H1 (cell line): ENCODE results near the gene RETREG1. TPM values are rescaled to one million over a fixed set of nuclear protein-coding genes. Genes with fewer than 3 reads are reported as not detected.

ENCODE experiments used
- CTCF ChIA-PET: fragments of 300-600 bp; sonication (Branson Sonifier 250); formaldehyde crosslinking; loops from one replicate; lab custom pipeline; 2021; ENCODE audit not compliant: partially characterized antibody; lab: Charles Lee
- POLR2A ChIA-PET: fragments of 300-600 bp; sonication (Branson Sonifier 250); formaldehyde crosslinking; loops from one replicate; lab custom pipeline; 2021; ENCODE audit warnings: inconsistent platforms; ENCODE audit not compliant: partially characterized antibody; lab: Charles Lee
- DNase-seq, 2 experiments: peaks; one replicate each; pipeline versions ENCODE4 v3.0.0 to v3.0.0-alpha.2; 2010 to 2022; ENCODE audit warnings: low spot score in 2 of 2, low read depth in 1 of 2, mixed read lengths in 1 of 2
- FAIRE-seq: peaks from 2 replicates; lab custom pipeline; 2011; peaks lifted over from hg19 to GRCh38; lab: Jason Lieb, UNC
- H2AFZ ChIP-seq: 2 replicates; pipeline ENCODE4 v1.8.1; 2012; ENCODE audit warnings: low read length, inconsistent platforms
- H2AK5ac ChIP-seq: 2 replicates; pipeline ENCODE4 v1.6.1; 2013; ENCODE audit warnings: low read depth, low read length
- H2BK120ac ChIP-seq: replicated peaks from 2 replicates; pipeline ENCODE3; 2013; ENCODE audit warnings: low read depth, low read length, inconsistent platforms
- H2BK12ac ChIP-seq: 2 replicates; pipeline ENCODE4 v1.6.1; 2013; ENCODE audit warnings: low read depth, low read length
- H2BK15ac ChIP-seq: 2 replicates; pipeline ENCODE4 v1.6.1; 2013; ENCODE audit warnings: low read length
- H2BK20ac ChIP-seq: 2 replicates; pipeline ENCODE4 v1.6.1; 2013; ENCODE audit warnings: low read length
- H2BK5ac ChIP-seq: 2 replicates; pipeline ENCODE4 v1.6.1; 2013; ENCODE audit warnings: low read depth, low read length
- H3K14ac ChIP-seq: 2 replicates; pipeline ENCODE4 v1.6.1; 2013; ENCODE audit warnings: inconsistent platforms; ENCODE audit not compliant: insufficient read length
- H3K18ac ChIP-seq: 2 replicates; pipeline ENCODE4 v1.6.1; 2013; ENCODE audit warnings: low read length; ENCODE audit errors: extremely low read depth
- H3K23ac ChIP-seq: 2 replicates; pipeline ENCODE4 v1.6.1; 2013; ENCODE audit warnings: inconsistent platforms; ENCODE audit not compliant: insufficient read length
- H3K23me2 ChIP-seq: 2 replicates; pipeline ENCODE4 v1.6.1; 2013; ENCODE audit warnings: low read depth, low read length
- H3K27ac ChIP-seq: 2 replicates; pipeline ENCODE4 v1.6.1; 2011; ENCODE audit warnings: low read depth, low read length, inconsistent platforms
- H3K27me3 ChIP-seq, 4 experiments: replicated peaks in 1 of 4; 1 replicate in 1 of 4; 2 replicates in 3 of 4; pipeline versions ENCODE4 v1.6.1 to v1.8.1; 2011 to 2013; ENCODE audit warnings: low read length in 3 of 4, mild to moderate bottlenecking in 3 of 4, inconsistent platforms in 2 of 4, mixed read lengths in 2 of 4, moderate library complexity in 1 of 4; ENCODE audit not compliant: control insufficient read depth in 3 of 4, insufficient read depth in 3 of 4; ENCODE audit errors: extremely low read depth in 1 of 4
- H3K36me3 ChIP-seq, 4 experiments: 2 replicates each; pipeline versions ENCODE4 v1.6.1 to v1.8.1; 2011 to 2013; ENCODE audit warnings: mild to moderate bottlenecking in 4 of 4, low read length in 3 of 4, moderate library complexity in 2 of 4, control low read depth in 1 of 4, inconsistent platforms in 1 of 4; ENCODE audit not compliant: insufficient read depth in 4 of 4, control insufficient read depth in 2 of 4
- H3K4ac ChIP-seq: replicated peaks from 2 replicates; pipeline ENCODE3; 2013; ENCODE audit warnings: low read length, low read depth, mixed read lengths, inconsistent platforms; ENCODE audit not compliant: insufficient read length
- H3K4me1 ChIP-seq, 4 experiments: replicated peaks in 1 of 4; 1 replicate in 1 of 4; 2 replicates in 3 of 4; pipeline versions ENCODE4 v1.6.1 to v1.8.1; 2011 to 2013; ENCODE audit warnings: low read length in 3 of 4, inconsistent platforms in 2 of 4, mixed read lengths in 1 of 4; ENCODE audit not compliant: insufficient read depth in 4 of 4, control insufficient read depth in 3 of 4
- H3K4me2 ChIP-seq, 2 experiments: 2 replicates each; pipeline versions ENCODE4 v1.6.1 to v1.8.1; 2011 to 2013; ENCODE audit warnings: low read depth in 2 of 2, low read length in 2 of 2, control low read depth in 1 of 2, inconsistent platforms in 1 of 2, mild to moderate bottlenecking in 1 of 2; ENCODE audit not compliant: insufficient read depth in 1 of 2
- H3K4me3 ChIP-seq, 4 experiments: fragments of 200-600, 300-600 bp in 1 of 4; sonication (generic), shearing (Covaris generic), sonication (Bioruptor Twin) in 1 of 4; 2 replicates each; pipeline versions ENCODE4 v1.5.1 to v1.8.1; 2011 to 2016; ENCODE audit warnings: low read length in 4 of 4, low read depth in 3 of 4, control low read depth in 2 of 4, inconsistent platforms in 2 of 4, mild to moderate bottlenecking in 2 of 4, mixed read lengths in 1 of 4, moderate library complexity in 1 of 4; ENCODE audit not compliant: insufficient read depth in 2 of 4; ENCODE audit errors: extremely low read depth in 1 of 4
- H3K56ac ChIP-seq: replicated peaks from 2 replicates; pipeline ENCODE3; 2013; ENCODE audit warnings: low read depth, mild to moderate bottlenecking, mixed read lengths, low read length, inconsistent platforms; ENCODE audit not compliant: insufficient read length
- H3K79me1 ChIP-seq: 2 replicates; pipeline ENCODE4 v1.6.1; 2013; ENCODE audit warnings: low read depth, low read length, control low read depth
- H3K79me2 ChIP-seq, 2 experiments: 2 replicates each; pipeline versions ENCODE4 v1.6.1 to v1.8.1; 2012 to 2013; ENCODE audit warnings: low read length in 2 of 2, mild to moderate bottlenecking in 2 of 2, inconsistent platforms in 1 of 2; ENCODE audit not compliant: insufficient read depth in 2 of 2, control insufficient read depth in 1 of 2
- H3K9ac ChIP-seq, 4 experiments: replicated peaks in 1 of 4; 1 replicate in 1 of 4; 2 replicates in 3 of 4; pipeline versions ENCODE4 v1.6.1 to v1.8.1; 2011 to 2013; ENCODE audit warnings: low read depth in 3 of 4, low read length in 3 of 4, control low read depth in 2 of 4, mild to moderate bottlenecking in 2 of 4, moderate library complexity in 2 of 4, inconsistent platforms in 1 of 4; ENCODE audit errors: extremely low read depth in 1 of 4
- H3K9me3 ChIP-seq, 2 experiments: 2 replicates each; pipeline versions ENCODE4 v1.6.1 to v1.8.1; 2012 to 2013; ENCODE audit warnings: mild to moderate bottlenecking in 2 of 2, moderate library complexity in 2 of 2, control low read depth in 1 of 2, inconsistent platforms in 1 of 2, low read depth in 1 of 2, low read length in 1 of 2, mixed read lengths in 1 of 2; ENCODE audit not compliant: insufficient read depth in 2 of 2
- H4K20me1 ChIP-seq, 2 experiments: replicated peaks in 1 of 2; 2 replicates each; pipeline versions ENCODE3 to v1.8.1; 2011 to 2013; ENCODE audit warnings: inconsistent platforms in 2 of 2, low read length in 2 of 2, mild to moderate bottlenecking in 1 of 2; ENCODE audit not compliant: insufficient read depth in 2 of 2, control insufficient read depth in 1 of 2
- H4K5ac ChIP-seq: 2 replicates; pipeline ENCODE4 v1.6.1; 2013; ENCODE audit warnings: low read length, low read depth, mixed read lengths, inconsistent platforms; ENCODE audit not compliant: insufficient read length
- H4K8ac ChIP-seq: 2 replicates; pipeline ENCODE4 v1.8.0; 2013; ENCODE audit warnings: mild to moderate bottlenecking, moderate library complexity, low read length, inconsistent platforms; ENCODE audit not compliant: insufficient read depth; ENCODE audit errors: extremely low read depth
- H4K91ac ChIP-seq: replicated peaks from 2 replicates; pipeline ENCODE3; 2013; ENCODE audit warnings: low read length, mixed read lengths, inconsistent platforms; ENCODE audit not compliant: insufficient read length
- FOSL1 ChIP-seq: IDR thresholded peaks from 2 replicates; pipeline ENCODE4 v1.6.1; 2011; ENCODE audit warnings: mild to moderate bottlenecking, low read depth, low read length, moderate library complexity; ENCODE audit not compliant: insufficient read depth
- HDAC2 ChIP-seq, 2 experiments: fragments of 300-600 bp in 1 of 2; sonication (generic) in 1 of 2; IDR thresholded peaks; 2 replicates each; pipeline ENCODE4 v1.6.1; 2011 to 2012; ENCODE audit warnings: low read depth in 2 of 2, low read length in 2 of 2, mild to moderate bottlenecking in 2 of 2, moderate library complexity in 2 of 2, borderline replicate concordance in 1 of 2, inconsistent platforms in 1 of 2
- HDAC6 ChIP-seq: IDR thresholded peaks from one replicate; pipeline ENCODE4 v1.7.1; 2012; ENCODE audit warnings: low read depth, mild to moderate bottlenecking, inconsistent platforms, low read length, moderate library complexity
- KDM4A ChIP-seq: IDR thresholded peaks from one replicate; pipeline ENCODE4 v1.7.1; 2012; ENCODE audit warnings: low read depth, mild to moderate bottlenecking, moderate library complexity, low read length, inconsistent platforms; ENCODE audit not compliant: severe bottlenecking
- POU5F1 ChIP-seq: IDR thresholded peaks from 2 replicates; pipeline ENCODE4 v1.6.1; 2011; ENCODE audit warnings: low read depth, mild to moderate bottlenecking, low read length, moderate library complexity
- SIRT6 ChIP-seq: IDR thresholded peaks from one replicate; pipeline ENCODE4 v1.7.1; 2012; ENCODE audit warnings: low read length, inconsistent platforms
- SIX5 ChIP-seq: IDR thresholded peaks from 2 replicates; pipeline ENCODE4 v1.6.1; 2011; ENCODE audit warnings: mild to moderate bottlenecking, low read depth, low read length
- WGBS, 2 experiments: shearing (Covaris generic) in 1 of 2; methylation state at CpG; one replicate each; pipeline versions ENCODE4 v1.1.6 to v1.1.7; 2013 to 2015; ENCODE audit warnings: low lambda C conversion rate in 2 of 2, mixed read lengths in 2 of 2, inconsistent platforms in 1 of 2, low coverage in 1 of 2, missing lambda C conversion rate in 1 of 2; ENCODE audit not compliant: insufficient replicate concordance in 2 of 2, insufficient coverage in 1 of 2, insufficient read length in 1 of 2; ENCODE audit errors: extremely low coverage in 1 of 2, missing lambda C conversion rate in 1 of 2; 5-methylcytosine and 5-hydroxymethylcytosine counted together
- polyA plus RNA-seq, 7 experiments: library from polyadenylated mRNA; depleted of rRNA in 3 of 7; stranded (reverse) in 5 of 7; unstranded in 2 of 7; fragments of >200 nt in 5 of 7; fragments of 200-250 nt in 2 of 7; gene quantifications; 1 replicate in 5 of 7; 2 replicates in 1 of 7; 4 replicates in 1 of 7; pipeline versions ENCODE4 v1.2.1 to v1.2.3, GENCODE V29; 2011 to 2013; ENCODE audit warnings: missing spikeins in 2 of 7, mixed read lengths in 2 of 7
- total RNA-seq: library from RNA; stranded (reverse); fragmentation: NEBNext Ultra II Directional; extraction: Animal tissue kit (Norgen Biotek cat#: 25700); gene quantifications from 2 replicates; pipeline ENCODE4 v1.2.1, GENCODE V29; 2021
- TF ChIP-seq, protein P1 (sequence below): IDR thresholded peaks from 2 replicates; pipeline ENCODE4 v1.6.1; 2012; ENCODE audit warnings: low read length, inconsistent platforms

RETREG1 gene
- total and polyA plus RNA-seq, 2 of the 8 experiments (the other 6 are each of a cell fraction or from before 2014, with no cell fraction given): 0.62 to 1.9 TPM

DNA sequence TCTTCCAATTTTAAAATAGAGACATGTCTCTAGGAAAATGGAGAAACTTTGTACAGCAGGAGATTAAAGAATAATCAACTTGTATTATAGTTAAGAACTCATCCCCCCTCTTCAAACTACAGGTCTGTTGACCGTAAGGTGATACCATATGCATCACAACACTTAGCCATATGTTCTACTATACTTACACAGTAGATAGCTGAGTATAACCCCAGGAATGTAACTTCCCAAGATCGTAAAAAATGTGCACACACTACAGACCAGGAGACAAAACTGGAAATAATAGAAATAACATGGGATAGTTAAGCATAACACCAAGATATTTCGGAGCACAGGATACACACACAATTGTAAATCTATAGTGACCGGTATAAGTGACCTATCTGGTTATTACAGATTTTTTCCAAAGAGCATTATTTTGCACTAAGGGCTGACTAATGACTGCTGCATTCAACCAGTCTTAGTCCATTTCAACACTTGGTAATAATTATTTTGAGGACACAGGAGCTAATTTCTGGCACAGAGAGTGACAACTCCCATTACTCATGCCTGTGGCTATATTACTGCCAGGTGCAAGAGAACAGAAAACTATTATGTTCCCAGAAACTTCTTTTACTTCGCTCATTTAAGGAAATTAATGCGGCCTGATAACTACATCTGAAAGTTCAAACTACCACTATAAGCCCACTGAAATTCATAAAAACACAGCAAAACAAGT is 135.8 kb downstream of the RETREG1 start:
- H3K27ac ChIP-seq: no peak overlapping the region
- no peak overlapping the region for H3K14ac ChIP-seq
- H3K4ac ChIP-seq: no peak overlapping the region
- 92% methylated on average over 6 of the region's 6 CpGs; no CpG with 5 or more reads in 1 of the 2 experiments for WGBS, 2 experiments
- H3K36me3 ChIP-seq: no peaks in the 10 kb centered on the region
- DNase-seq (no peak), FAIRE-seq (no peak)
- H2BK120ac ChIP-seq: no peak overlapping the region
- H3K18ac ChIP-seq: no peak overlapping the region
- H3K23me2 ChIP-seq: no peaks in the 10 kb centered on the region
- H4K91ac ChIP-seq: no peak overlapping the region
- H2BK12ac ChIP-seq: no peak overlapping the region
- CTCF ChIA-PET: interaction anchor here (1.3 to 2.5 kb wide), 2 partner anchors 9 to 25 kb away, joined by 3 to 5 read pairs; no protein-coding TSS in a partner anchor
- no peaks in the 10 kb centered on the region for H4K20me1 ChIP-seq
- TF ChIP-seq SIRT6: no peak
- TF ChIP-seq SIX5: no peak
- TF ChIP-seq POU5F1: no peak
- no peak for TF ChIP-seq KDM4A
- no peak for TF ChIP-seq HDAC6
- TF ChIP-seq FOSL1: no peak
- TF ChIP-seq, protein P1, sequence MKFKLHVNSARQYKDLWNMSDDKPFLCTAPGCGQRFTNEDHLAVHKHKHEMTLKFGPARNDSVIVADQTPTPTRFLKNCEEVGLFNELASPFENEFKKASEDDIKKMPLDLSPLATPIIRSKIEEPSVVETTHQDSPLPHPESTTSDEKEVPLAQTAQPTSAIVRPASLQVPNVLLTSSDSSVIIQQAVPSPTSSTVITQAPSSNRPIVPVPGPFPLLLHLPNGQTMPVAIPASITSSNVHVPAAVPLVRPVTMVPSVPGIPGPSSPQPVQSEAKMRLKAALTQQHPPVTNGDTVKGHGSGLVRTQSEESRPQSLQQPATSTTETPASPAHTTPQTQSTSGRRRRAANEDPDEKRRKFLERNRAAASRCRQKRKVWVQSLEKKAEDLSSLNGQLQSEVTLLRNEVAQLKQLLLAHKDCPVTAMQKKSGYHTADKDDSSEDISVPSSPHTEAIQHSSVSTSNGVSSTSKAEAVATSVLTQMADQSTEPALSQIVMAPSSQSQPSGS: no peak
- no peak for TF ChIP-seq HDAC2 (IDR thresholded peaks at IDR 0.05; ENCODE audit: borderline replicate concordance in 1 of 2, low read depth in 2 of 2, low read length in 2 of 2)
- no peaks in the 10 kb centered on the region for H3K4me1 ChIP-seq
- no peak overlapping the region for H3K23ac ChIP-seq
- POLR2A ChIA-PET: interaction anchor here (0.6 kb wide), 1 partner anchor 972 kb away, joined by 3 read pairs; no protein-coding TSS in a partner anchor
- H2BK5ac ChIP-seq: no peak overlapping the region
- H3K79me2 ChIP-seq: no peaks in the 10 kb centered on the region
- H4K5ac ChIP-seq: no peak overlapping the region
- H3K79me1 ChIP-seq: no peaks in the 10 kb centered on the region
- no peak overlapping the region for H3K4me2 ChIP-seq
- H3K9me3 ChIP-seq: no peaks in the 10 kb centered on the region
- H3K27me3 ChIP-seq: no peaks in the 10 kb centered on the region
- no peak overlapping the region for H3K4me3 ChIP-seq
- H2AK5ac ChIP-seq: no peak overlapping the region
- no peak overlapping the region for H2AFZ ChIP-seq
- no peak overlapping the region for H3K56ac ChIP-seq
- no peak overlapping the region for H4K8ac ChIP-seq
- H3K9ac ChIP-seq: no peak overlapping the region
- no peak overlapping the region for H2BK20ac ChIP-seq
- H2BK15ac ChIP-seq: no peak overlapping the region
